Memory B cell (primary cell): Measurements from ENCODE around the gene TFB1M.
"Not testable (repeated sequence)": the region's sequence is repeated elsewhere in the genome, so short reads cannot be mapped to it uniquely, and the experiment has no call there.

ENCODE experiments used
- ATAC-seq: fragments of 150-1000 bp; cut with Tn5 transposase; 2 replicates; pipeline ENCODE4 v1.10.0; 2021; ENCODE audit warnings: low read depth, mild to moderate bottlenecking, moderate library complexity
- DNase-seq, 2 donors: peaks; one replicate each; pipeline ENCODE4 v3.0.0; 2022; ENCODE audit warnings: low spot score in 2 of 2
- H3K27ac Mint-ChIP-seq: one replicate; pipeline ENCODE4 v1.8.0; 2022; ENCODE audit warnings: mild to moderate bottlenecking, moderate library complexity, mixed read lengths
- H3K27me3 Mint-ChIP-seq: one replicate; pipeline ENCODE4 v1.8.0; 2022; ENCODE audit warnings: mixed read lengths
- H3K36me3 Mint-ChIP-seq: one replicate; pipeline ENCODE4 v1.8.0; 2022; ENCODE audit warnings: mild to moderate bottlenecking, mixed read lengths
- H3K4me1 Mint-ChIP-seq: one replicate; pipeline ENCODE4 v1.8.0; 2022; ENCODE audit warnings: mixed read lengths
- H3K4me3 Mint-ChIP-seq: one replicate; pipeline ENCODE4 v1.8.0; 2022; ENCODE audit warnings: mild to moderate bottlenecking, moderate library complexity, mixed read lengths
- H3K9me3 Mint-ChIP-seq: one replicate; pipeline ENCODE4 v1.8.0; 2022; ENCODE audit warnings: mixed read lengths

TFB1M gene

DNA sequence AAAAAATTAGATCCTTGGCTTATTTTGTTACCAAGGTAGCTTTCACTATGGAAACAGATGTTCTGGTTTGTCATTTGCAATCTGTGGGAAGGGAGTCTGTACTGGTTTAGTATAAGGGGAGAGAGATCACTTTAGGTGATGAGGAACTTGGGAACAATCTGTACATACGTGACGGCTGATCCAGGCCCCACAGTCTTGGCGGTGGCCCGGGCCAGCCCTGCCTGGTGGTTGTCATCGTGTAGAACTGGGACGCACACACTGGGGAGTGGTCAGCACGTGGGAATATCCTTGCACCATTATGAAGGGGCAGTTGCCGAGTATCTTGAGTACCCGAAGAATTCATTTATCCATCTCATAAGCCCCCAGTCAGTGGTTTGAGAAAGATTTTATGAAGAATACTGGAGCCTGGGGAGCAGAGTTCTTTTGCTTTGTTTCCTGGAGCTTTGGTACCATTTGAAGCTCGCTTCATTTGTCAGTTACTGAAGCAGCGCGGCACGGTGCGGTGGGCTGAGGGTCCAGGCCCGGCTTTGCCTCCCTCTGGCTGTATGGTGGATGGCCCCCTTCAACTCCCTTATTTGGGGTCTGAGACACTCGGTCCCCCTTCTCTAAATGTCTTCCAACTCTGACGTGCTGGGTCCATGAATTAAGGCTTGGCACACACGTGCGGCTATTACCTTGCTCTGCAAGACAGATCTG is 73.2 kb downstream of the TFB1M start:
- no peaks in the 10 kb centered on the region for H3K27me3 Mint-ChIP-seq
- peaks cover 9% of the 10 kb centered on the region for H3K36me3 Mint-ChIP-seq
- H3K9me3 Mint-ChIP-seq = peaks cover 3% of the 10 kb centered on the region
- H3K4me3 Mint-ChIP-seq = no peak overlapping the region
- DNase-seq (no peak), ATAC-seq (no peak)
- H3K4me1 Mint-ChIP-seq = no peaks in the 10 kb centered on the region
- H3K27ac Mint-ChIP-seq = no peak overlapping the region

DNA sequence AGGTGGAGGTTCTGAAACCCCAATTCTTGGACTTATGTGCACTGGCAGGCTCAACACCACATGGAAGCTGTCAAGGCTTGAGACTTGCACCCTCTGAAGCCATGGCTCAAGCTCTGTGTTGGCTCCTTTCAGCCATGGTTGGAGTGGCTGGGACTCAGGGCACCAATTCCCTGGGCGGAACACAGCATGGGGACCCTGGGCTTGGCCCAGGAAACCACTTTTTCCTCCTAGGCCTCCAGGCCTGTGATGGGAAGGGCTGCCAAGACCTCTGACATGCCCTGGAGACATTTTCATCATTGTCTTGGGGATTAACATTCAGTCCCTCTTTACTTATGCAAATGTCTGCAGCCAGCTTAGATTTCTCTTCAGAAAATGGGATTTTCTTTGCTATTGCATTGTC is 76.7 kb downstream of the TFB1M start:
- H3K4me1 Mint-ChIP-seq = no peaks in the 10 kb centered on the region

DNA sequence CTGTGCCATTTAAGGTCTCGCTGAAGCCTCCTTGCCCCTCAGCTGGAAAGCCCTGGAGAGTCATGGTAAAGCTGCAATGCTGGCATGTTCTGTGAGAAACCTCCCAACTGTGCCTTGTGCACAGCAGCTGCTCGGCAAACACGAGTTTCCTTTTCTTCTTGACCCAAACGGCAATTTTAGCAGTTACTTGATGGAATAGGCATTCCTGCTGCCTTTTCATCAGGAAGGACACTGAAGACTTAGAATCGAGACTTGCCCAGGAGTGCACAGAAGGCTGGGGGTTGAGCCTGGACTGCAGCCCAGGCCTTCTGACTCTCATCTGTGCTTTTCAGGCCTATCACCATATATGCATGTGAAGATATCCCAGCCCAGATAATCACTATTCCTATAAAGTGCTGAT is 79.2 kb downstream of the TFB1M start:
- peaks cover 5% of the 10 kb centered on the region for H3K9me3 Mint-ChIP-seq
- no peak overlapping the region for H3K4me3 Mint-ChIP-seq
- H3K4me1 Mint-ChIP-seq = no peaks in the 10 kb centered on the region
- DNase-seq = no peak
- no peak overlapping the region for H3K27ac Mint-ChIP-seq
- H3K36me3 Mint-ChIP-seq = peaks cover 12% of the 10 kb centered on the region
- H3K27me3 Mint-ChIP-seq = no peaks in the 10 kb centered on the region
- no peak for ATAC-seq

More for the DNA sequence above, 76.7 kb downstream of the TFB1M start:
- ATAC-seq = no peak
- no peak overlapping the region for H3K4me3 Mint-ChIP-seq
- peaks cover 3% of the 10 kb centered on the region for H3K9me3 Mint-ChIP-seq
- no peaks in the 10 kb centered on the region for H3K27me3 Mint-ChIP-seq
- no peak for DNase-seq
- H3K36me3 Mint-ChIP-seq = peaks cover 9% of the 10 kb centered on the region
- H3K27ac Mint-ChIP-seq = no peak overlapping the region

DNA sequence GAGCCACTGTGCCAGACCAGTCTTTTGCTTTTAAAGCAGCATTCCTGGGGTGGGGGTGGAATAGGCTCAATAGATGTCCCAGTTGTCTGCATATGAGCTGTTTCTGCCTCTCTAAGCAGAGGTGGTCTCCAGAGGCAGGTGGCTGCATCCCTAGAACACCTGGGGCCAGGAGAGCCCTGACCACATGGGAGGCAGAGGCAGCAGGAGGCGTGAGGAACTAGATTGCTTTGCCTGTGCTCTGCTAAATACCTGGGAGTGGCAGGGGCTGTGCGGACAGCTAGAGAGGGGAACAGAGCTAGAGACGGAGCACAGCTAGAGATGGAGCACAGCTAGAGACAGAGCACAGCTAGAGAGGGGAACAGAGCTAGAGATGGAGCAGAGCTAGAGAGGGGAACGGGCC is 79.6 kb downstream of the TFB1M start:
- H3K4me1 Mint-ChIP-seq = no peaks in the 10 kb centered on the region
- no peak overlapping the region for H3K27ac Mint-ChIP-seq
- H3K9me3 Mint-ChIP-seq = peaks cover 6% of the 10 kb centered on the region
- peaks cover 13% of the 10 kb centered on the region for H3K36me3 Mint-ChIP-seq
- ATAC-seq = no peak
- H3K27me3 Mint-ChIP-seq = no peaks in the 10 kb centered on the region
- DNase-seq = no peak
- no peak overlapping the region for H3K4me3 Mint-ChIP-seq

DNA sequence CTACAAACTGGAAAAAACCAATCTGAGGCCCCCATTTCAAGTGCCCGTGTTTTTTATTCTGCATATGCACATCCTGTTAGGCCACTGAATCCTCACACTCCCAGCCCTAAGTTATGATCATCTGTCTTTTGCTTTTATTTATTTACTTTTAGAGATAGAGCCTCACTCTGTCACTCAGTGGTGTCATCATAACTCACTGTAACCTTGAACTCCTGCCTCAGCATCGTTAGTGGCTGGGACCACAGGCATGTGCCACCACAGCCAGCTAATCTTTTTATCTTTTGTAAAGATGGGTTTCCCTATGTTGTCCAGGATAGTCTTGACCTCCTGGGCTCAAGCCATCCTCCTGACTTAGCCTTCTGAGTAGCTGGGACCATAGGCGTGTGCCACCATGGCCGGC is 80.1 kb downstream of the TFB1M start:
- Mint-ChIP-seq H3K4me1 (no peaks in the 10 kb centered on the region), H3K36me3 (peaks cover 13% of the 10 kb centered on the region), H3K27me3 (no peaks in the 10 kb centered on the region), H3K4me3 (no peak overlapping the region), H3K9me3 (peaks cover 9% of the 10 kb centered on the region), H3K27ac (no peak overlapping the region)
- ATAC-seq = no peak
- DNase-seq = no peak

DNA sequence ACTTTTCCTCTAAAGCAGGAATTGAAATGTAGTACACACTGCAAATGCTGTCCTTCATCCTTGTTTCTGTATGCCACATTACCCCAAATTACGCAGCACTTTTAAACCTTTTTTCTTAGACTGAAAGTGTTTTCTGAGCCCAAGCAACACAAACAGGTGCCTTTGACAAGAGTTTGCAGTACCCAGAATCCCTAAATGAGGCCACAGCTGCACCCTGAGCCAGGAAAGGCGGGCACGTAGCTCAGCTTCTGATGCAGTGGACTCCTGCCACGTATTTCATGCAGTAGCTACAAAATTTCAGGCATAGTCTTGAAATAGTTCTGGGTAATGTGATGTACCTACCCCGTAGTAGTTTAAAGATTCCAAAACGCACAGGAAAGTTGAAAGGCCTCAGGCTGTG is 81.4 kb downstream of the TFB1M start:
- Mint-ChIP-seq H3K27ac (no peak overlapping the region), H3K9me3 (peaks cover 6% of the 10 kb centered on the region), H3K36me3 (peaks cover 5% of the 10 kb centered on the region), H3K4me3 (no peak overlapping the region), H3K4me1 (no peaks in the 10 kb centered on the region), H3K27me3 (no peaks in the 10 kb centered on the region)
- DNase-seq = no peak
- no peak for ATAC-seq

DNA sequence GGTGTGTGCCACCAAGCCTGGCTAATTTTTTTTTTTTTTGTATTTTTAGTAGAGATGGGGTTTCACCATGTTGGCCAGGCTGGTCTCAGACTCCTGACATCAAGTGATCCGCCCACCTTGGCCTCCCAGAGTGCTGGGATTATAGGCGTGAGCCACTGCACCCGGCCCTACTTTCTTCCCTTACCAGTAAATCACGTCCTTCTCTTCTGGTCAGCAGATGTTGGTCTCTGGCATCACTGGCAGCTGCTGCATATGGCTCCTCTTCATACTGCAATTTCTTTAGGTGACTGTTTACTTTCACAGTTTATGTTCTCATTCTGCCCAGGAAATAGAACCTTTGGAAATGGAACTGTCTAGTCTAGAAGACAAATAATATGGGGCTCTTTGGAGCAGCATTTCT is 83.3 kb downstream of the TFB1M start:
- not testable (repeated sequence) for H3K36me3 Mint-ChIP-seq, DNase-seq, H3K9me3 Mint-ChIP-seq, ATAC-seq, H3K4me3 Mint-ChIP-seq, H3K27ac Mint-ChIP-seq, H3K27me3 Mint-ChIP-seq, H3K4me1 Mint-ChIP-seq

DNA sequence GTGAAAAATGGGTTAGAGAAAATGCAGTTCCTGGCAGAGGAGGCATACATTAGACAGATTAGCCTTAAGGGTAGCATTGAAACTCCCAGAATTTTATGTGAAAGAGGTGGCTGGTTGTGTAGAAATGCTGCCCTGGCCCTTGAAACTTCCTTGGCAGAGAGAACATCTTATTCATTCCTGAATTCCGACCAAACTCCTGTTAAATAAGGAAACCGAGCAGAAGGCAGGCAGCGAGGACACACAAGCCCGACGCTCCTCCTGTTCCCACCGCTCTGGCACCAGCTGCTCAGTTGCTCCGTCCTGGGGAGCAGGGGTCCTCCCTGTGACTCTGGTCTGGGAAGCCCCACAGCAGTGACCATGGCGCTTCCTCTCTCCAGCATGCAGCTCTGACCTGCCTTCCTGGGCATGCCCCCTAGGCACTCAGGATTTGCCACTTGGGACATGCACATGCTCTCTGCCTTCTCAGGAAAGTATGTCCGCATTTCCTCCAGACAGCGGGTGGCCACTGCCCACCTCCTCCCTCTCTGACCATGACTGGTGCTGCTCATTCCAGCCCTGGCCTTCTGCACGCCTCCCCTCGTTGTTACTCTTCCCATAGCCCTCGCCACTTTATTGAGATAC is 85.6 kb downstream of the TFB1M start:
- ATAC-seq (no peak), DNase-seq (no peak)
- Mint-ChIP-seq H3K27ac (no peak overlapping the region), H3K9me3 (peaks cover 6% of the 10 kb centered on the region), H3K4me1 (peaks cover 5% of the 10 kb centered on the region), H3K27me3 (no peaks in the 10 kb centered on the region), H3K36me3 (peaks cover 5% of the 10 kb centered on the region), H3K4me3 (no peak overlapping the region)

DNA sequence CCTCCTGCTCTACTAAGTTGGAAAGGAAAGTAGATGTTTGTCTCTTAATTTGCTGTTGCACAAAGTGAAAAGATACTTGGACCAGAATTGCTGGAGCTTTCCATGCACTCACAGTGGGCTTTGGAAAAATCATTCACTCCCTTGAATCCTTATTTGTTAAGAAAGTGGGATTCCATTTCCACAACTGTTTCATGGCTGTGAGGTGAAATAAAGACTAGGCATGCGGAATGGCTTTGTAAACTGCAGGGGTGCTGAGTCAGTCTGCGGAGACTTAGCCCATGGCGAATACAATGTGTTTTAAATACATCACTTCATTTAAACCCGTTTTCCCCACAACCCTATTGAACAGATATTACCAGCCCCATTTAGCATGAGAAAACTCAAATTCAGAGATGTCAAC is 87.2 kb downstream of the TFB1M start:
- H3K4me1 Mint-ChIP-seq = peaks cover 5% of the 10 kb centered on the region
- no peak for ATAC-seq
- no peak for DNase-seq
- no peak overlapping the region for H3K27ac Mint-ChIP-seq
- H3K4me3 Mint-ChIP-seq = no peak overlapping the region
- H3K36me3 Mint-ChIP-seq = peaks cover 5% of the 10 kb centered on the region
- peaks cover 6% of the 10 kb centered on the region for H3K9me3 Mint-ChIP-seq
- no peaks in the 10 kb centered on the region for H3K27me3 Mint-ChIP-seq

DNA sequence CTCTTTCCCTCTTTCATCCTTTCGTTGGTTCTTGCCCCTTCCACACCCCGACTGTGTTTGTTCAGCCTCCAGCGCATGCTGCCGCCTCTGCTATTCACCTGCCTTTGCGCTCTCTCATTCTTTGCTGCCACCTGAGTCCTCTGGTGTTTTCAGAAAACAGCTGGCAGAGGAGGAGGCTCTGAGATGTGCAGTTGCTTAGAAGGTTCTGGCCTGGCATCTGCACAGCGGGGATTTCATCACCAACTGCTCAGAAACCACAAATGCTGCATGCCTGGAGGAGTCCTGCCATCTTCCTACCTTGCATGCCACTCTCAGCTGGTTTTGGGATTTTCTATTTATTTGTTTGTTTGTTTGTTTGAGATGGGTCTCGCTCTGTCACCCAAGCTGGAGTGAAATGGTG is 89.7 kb downstream of the TFB1M start:
- H3K4me3 Mint-ChIP-seq = no peak overlapping the region
- peaks cover 5% of the 10 kb centered on the region for H3K4me1 Mint-ChIP-seq
- no peak for ATAC-seq
- no peak for DNase-seq
- no peaks in the 10 kb centered on the region for H3K27me3 Mint-ChIP-seq
- peaks cover 1% of the 10 kb centered on the region for H3K36me3 Mint-ChIP-seq
- H3K27ac Mint-ChIP-seq = peak overlapping the region; percentile 39
- H3K9me3 Mint-ChIP-seq = peaks cover 2% of the 10 kb centered on the region

DNA sequence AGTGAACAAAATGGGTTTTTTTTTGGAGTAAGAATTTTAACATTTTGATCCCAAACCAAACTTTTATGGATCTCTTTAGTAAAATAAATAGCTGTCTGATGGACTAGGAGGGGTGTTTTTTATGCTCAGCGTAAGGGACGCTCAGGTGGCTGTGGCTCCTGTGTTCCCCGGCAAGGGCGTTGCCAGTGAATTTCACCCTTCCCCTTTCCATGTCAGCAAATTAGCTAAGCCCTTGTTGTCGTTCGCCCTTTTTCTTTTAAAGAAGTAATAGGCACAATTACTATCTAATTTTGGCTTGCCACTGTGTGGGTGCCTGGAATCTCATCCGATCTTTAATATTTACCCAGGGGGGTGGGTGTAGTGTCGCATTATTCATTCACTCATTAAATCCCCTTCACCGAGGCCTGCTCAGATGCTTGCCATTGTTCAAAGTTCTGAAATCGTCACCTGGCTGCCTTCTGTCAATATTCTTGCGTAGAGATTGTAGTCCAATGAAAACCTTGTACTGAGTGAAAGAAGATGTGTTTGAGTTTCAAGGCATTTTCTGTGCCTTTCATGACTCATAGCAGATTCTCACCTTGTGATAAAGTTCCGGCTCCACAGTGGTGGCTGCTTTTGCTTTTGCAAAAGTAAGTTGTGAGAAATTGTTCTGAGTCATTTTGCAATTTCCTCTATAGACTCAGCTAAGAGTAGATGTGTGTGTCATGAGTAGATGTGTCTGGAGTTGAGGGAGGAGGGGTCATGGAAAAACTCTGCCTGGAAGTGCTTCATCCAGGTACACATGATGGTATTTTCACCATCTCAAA is 90.4 kb downstream of the TFB1M start:
- Mint-ChIP-seq H3K27ac (peak overlapping the region; percentile 39), H3K4me1 (peaks cover 5% of the 10 kb centered on the region), H3K36me3 (peaks cover 2% of the 10 kb centered on the region), H3K27me3 (no peaks in the 10 kb centered on the region), H3K4me3 (no peak overlapping the region), H3K9me3 (no peaks in the 10 kb centered on the region)
- ATAC-seq (peak; percentile 34), DNase-seq (no peak)

DNA sequence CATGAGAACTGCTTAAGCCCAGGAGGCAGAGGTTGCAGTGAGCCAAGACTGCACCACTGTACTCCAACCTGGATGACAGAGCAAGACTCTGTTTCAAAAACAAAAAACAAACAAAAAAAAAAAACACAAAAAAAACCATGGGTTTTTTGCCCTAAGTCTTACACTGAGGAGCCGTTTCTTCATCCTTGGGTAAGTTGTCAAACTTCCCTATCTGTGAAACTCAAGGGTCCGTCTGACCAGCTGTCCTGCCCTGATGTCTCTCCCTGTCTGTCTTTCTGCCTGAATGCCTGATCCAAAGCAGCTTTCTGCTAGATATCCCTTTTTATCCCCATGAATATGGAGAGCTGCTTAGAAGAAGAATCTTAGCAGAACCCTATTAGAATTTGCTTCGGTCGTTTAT is 91.8 kb downstream of the TFB1M start:
- H3K9me3 Mint-ChIP-seq = no peaks in the 10 kb centered on the region
- H3K36me3 Mint-ChIP-seq = peaks cover 2% of the 10 kb centered on the region
- H3K4me3 Mint-ChIP-seq = no peak overlapping the region
- H3K27ac Mint-ChIP-seq = no peak overlapping the region
- H3K4me1 Mint-ChIP-seq = peaks cover 5% of the 10 kb centered on the region
- no peaks in the 10 kb centered on the region for H3K27me3 Mint-ChIP-seq
- ATAC-seq (no peak), DNase-seq (no peak)

DNA sequence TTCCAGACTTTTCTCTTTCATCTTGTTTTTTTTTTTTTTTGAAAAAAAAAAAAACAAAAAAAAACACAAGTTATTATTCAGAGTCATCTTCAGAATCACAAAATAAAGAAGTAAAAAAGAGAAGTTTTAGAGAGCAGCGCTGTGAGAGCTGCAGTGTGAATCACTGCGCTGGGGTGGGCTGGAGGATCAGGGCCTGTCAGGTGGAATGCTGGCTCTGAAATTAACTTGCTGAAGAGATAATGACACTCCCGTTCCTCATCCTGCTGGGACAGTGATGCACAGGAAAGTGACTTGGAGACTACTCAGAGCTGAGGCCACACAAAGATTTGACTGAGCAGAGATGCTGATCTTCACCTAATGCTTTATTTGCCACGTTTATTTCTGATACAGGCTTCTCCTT is 93.2 kb downstream of the TFB1M start:
- Mint-ChIP-seq H3K4me1 (peaks cover 5% of the 10 kb centered on the region), H3K4me3 (no peak overlapping the region), H3K27me3 (no peaks in the 10 kb centered on the region), H3K36me3 (peaks cover 2% of the 10 kb centered on the region), H3K27ac (no peak overlapping the region), H3K9me3 (no peaks in the 10 kb centered on the region)
- ATAC-seq (no peak), DNase-seq (no peak)

DNA sequence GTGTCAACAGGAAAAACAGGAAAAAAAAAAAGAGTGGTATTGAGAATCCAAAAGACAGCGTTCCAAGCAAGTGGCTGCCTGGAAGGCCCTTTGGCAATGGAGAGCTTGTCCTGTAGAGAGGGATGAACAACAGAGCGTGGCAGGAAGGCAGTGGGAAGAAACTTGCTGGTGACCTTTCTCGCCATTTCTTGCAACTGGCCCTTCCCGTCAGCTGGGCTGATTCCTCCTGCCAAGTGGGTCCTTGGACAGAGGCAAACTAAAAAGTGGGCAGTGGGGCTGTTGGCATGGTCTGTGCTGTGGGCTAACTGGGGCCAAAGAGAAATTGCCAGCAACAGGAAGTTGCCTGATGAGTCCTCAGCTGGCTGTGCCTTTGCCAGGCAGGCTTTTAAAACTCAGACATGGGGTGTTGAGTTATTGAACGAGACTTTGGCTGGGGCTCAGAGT is 94.4 kb downstream of the TFB1M start:
- Mint-ChIP-seq H3K36me3 (peaks cover 2% of the 10 kb centered on the region), H3K4me3 (no peak overlapping the region), H3K27me3 (no peaks in the 10 kb centered on the region), H3K9me3 (no peaks in the 10 kb centered on the region), H3K4me1 (peaks cover 5% of the 10 kb centered on the region), H3K27ac (no peak overlapping the region)
- ATAC-seq (no peak), DNase-seq (no peak)
